Keratinocyte (primary cell): ENCODE data around the gene PTAR1. TPM values are rescaled to one million over a fixed set of nuclear protein-coding genes. Genes with fewer than 3 reads are reported as not detected.
"Not testable (repeated sequence)": the region's sequence is repeated elsewhere in the genome, so short reads cannot be mapped to it uniquely, and the experiment has no call there.

Experiments
- DNase-seq: peaks from one replicate; pipeline ENCODE4 v3.0.0-alpha.2; 2011; ENCODE audit warnings: low read depth, missing footprints, low spot score
- FAIRE-seq: peaks from 2 replicates; lab custom pipeline; 2011; peaks lifted over from hg19 to GRCh38; lab: Jason Lieb, UNC
- H2AFZ ChIP-seq: 2 replicates; pipeline ENCODE4 v1.6.0; 2012; ENCODE audit warnings: low read length, control low read depth, inconsistent platforms; ENCODE audit not compliant: control insufficient read depth
- H3K27ac ChIP-seq: 2 replicates; pipeline ENCODE4 v1.5.1; 2011; ENCODE audit warnings: low read length; ENCODE audit not compliant: control insufficient read depth, insufficient read depth
- H3K27me3 ChIP-seq: 3 replicates; pipeline ENCODE4 v1.6.0; 2011; ENCODE audit warnings: low read length; ENCODE audit not compliant: control insufficient read depth, insufficient read depth; ENCODE audit errors: extremely low read depth
- H3K36me3 ChIP-seq, 2 experiments: 2 replicates in 1 of 2; 3 replicates in 1 of 2; pipeline ENCODE4 v1.5.1; 2011; ENCODE audit warnings: low read length in 2 of 2, mild to moderate bottlenecking in 1 of 2; ENCODE audit not compliant: control insufficient read depth in 2 of 2, insufficient read depth in 2 of 2; ENCODE audit errors: extremely low read depth in 1 of 2
- H3K4me1 ChIP-seq: 3 replicates; pipeline ENCODE4 v1.5.1; 2011; ENCODE audit warnings: low read length; ENCODE audit not compliant: control insufficient read depth, insufficient read depth; ENCODE audit errors: extremely low read depth
- H3K4me2 ChIP-seq: 3 replicates; pipeline ENCODE4 v1.6.0; 2011; ENCODE audit warnings: low read depth, low read length; ENCODE audit not compliant: control insufficient read depth, insufficient read depth; ENCODE audit errors: extremely low read depth
- H3K4me3 ChIP-seq, 3 experiments: fragments of 200-600 bp in 1 of 3; sonication (generic) in 1 of 3; 2 replicates in 2 of 3; 3 replicates in 1 of 3; pipeline ENCODE4 v1.5.1; 2011 to 2016; ENCODE audit warnings: low read length in 3 of 3, mild to moderate bottlenecking in 3 of 3, control low read depth in 2 of 3, inconsistent platforms in 1 of 3, low read depth in 1 of 3, mixed read lengths in 1 of 3, mixed run types in 1 of 3, moderate library complexity in 1 of 3; ENCODE audit not compliant: control insufficient read depth in 2 of 3, insufficient read depth in 2 of 3; ENCODE audit errors: extremely low read depth in 1 of 3
- H3K79me2 ChIP-seq: 2 replicates; pipeline ENCODE4 v1.6.0; 2012; ENCODE audit warnings: low read length; ENCODE audit not compliant: control insufficient read depth, insufficient read depth
- H3K9ac ChIP-seq: 3 replicates; pipeline ENCODE4 v1.6.0; 2011; ENCODE audit warnings: low read length; ENCODE audit not compliant: control insufficient read depth, insufficient read depth; ENCODE audit errors: extremely low read depth
- H3K9me1 ChIP-seq: 3 replicates; pipeline ENCODE4 v1.6.0; 2011; ENCODE audit warnings: low read length; ENCODE audit not compliant: control insufficient read depth, insufficient read depth; ENCODE audit errors: extremely low read depth
- H3K9me3 ChIP-seq: 2 replicates; pipeline ENCODE4 v1.5.1; 2012; ENCODE audit warnings: low read depth, low read length; ENCODE audit not compliant: control insufficient read depth
- H4K20me1 ChIP-seq: 3 replicates; pipeline ENCODE4 v1.6.0; 2011; ENCODE audit warnings: low read length; ENCODE audit not compliant: control insufficient read depth, insufficient read depth; ENCODE audit errors: extremely low read depth
- EZH2 ChIP-seq: IDR thresholded peaks from one replicate; pipeline ENCODE4 v1.6.1; 2012; ENCODE audit warnings: inconsistent platforms, mild to moderate bottlenecking, low read length, moderate library complexity
- dilution Hi-C: fragments of 300-500 bp; cut with MboI; formaldehyde crosslinking; loops from one replicate; pipeline ENCODE4 v1.7.0; 2020; ENCODE audit warnings: low sequenced_read_pairs; ENCODE audit not compliant: extremely low pct_ligation_motif_present
- polyA plus RNA-seq, 5 experiments: library from polyadenylated mRNA; depleted of rRNA in 3 of 5; stranded (reverse) in 3 of 5; stranded (forward) in 1 of 5; unstranded in 1 of 5; fragments of >200 nt; gene quantifications; 1 replicate in 1 of 5; 2 replicates in 3 of 5; 3 replicates in 1 of 5; pipeline versions ENCODE4 v1.2.1 to v1.2.3, GENCODE V29; 2011 to 2012; ENCODE audit warnings: missing spikeins in 2 of 5, low read depth in 1 of 5, low replicate concordance in 1 of 5
- TF ChIP-seq, protein P1 (sequence below), 3 experiments: IDR thresholded peaks in 1 of 3; conservative IDR thresholded peaks in 1 of 3; optimal IDR thresholded peaks in 1 of 3; 2 replicates in 2 of 3; 3 replicates in 1 of 3; pipeline versions ENCODE3 to v1.5.1; 2011; ENCODE audit warnings: low read length in 3 of 3, mild to moderate bottlenecking in 3 of 3, moderate library complexity in 2 of 3, control low read depth in 1 of 3, inconsistent platforms in 1 of 3; ENCODE audit not compliant: insufficient read depth in 2 of 3; ENCODE audit errors: extremely low read depth in 1 of 3

PTAR1 gene
- polyA plus RNA-seq, 1 donor (not counting 4 experiments of a cell fraction or from before 2014, with no cell fraction given) = 15.5 TPM

DNA sequence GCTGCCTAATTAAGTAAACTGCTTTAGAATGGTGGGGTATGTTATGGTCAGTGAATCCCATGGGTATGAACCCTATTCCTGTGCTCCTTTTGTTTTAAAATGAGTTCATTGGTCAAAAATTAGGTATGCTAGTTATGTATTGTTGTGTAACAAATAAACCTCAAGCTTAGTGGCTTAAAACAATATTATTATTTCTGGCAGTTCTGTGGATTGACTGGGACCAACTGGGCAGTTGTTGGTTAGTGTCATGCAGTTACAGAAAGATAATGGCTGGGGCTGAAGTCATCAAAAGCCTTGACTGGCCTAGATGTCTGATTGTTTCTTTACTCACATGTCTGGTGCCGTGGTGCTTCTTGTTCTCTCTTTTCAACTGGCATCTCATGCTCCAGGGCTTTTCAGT, 8.9 kb upstream of the PTAR1 start:
- no peaks in the 10 kb centered on the region for H3K9me3 ChIP-seq
- H3K4me1 ChIP-seq = no peaks in the 10 kb centered on the region
- no peak overlapping the region for H3K4me3 ChIP-seq
- no peaks in the 10 kb centered on the region for H3K36me3 ChIP-seq
- DNase-seq (no peak), FAIRE-seq (no peak)
- no peak overlapping the region for H3K4me2 ChIP-seq
- dilution Hi-C loops = no loop called here
- no peak overlapping the region for H3K27ac ChIP-seq
- H3K27me3 ChIP-seq = no peaks in the 10 kb centered on the region
- no peaks in the 10 kb centered on the region for H4K20me1 ChIP-seq
- no peak overlapping the region for H3K9ac ChIP-seq
- no peak for TF ChIP-seq EZH2
- TF ChIP-seq, protein P1, sequence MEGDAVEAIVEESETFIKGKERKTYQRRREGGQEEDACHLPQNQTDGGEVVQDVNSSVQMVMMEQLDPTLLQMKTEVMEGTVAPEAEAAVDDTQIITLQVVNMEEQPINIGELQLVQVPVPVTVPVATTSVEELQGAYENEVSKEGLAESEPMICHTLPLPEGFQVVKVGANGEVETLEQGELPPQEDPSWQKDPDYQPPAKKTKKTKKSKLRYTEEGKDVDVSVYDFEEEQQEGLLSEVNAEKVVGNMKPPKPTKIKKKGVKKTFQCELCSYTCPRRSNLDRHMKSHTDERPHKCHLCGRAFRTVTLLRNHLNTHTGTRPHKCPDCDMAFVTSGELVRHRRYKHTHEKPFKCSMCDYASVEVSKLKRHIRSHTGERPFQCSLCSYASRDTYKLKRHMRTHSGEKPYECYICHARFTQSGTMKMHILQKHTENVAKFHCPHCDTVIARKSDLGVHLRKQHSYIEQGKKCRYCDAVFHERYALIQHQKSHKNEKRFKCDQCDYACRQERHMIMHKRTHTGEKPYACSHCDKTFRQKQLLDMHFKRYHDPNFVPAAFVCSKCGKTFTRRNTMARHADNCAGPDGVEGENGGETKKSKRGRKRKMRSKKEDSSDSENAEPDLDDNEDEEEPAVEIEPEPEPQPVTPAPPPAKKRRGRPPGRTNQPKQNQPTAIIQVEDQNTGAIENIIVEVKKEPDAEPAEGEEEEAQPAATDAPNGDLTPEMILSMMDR (optimal IDR thresholded peaks at IDR 0.05 in 1 of 3, IDR thresholded peaks at IDR 0.05 in 1 of 3, conservative IDR thresholded peaks at IDR 0.05 in 1 of 3; ENCODE audit: extremely low read depth in 1 of 3, insufficient read depth in 2 of 3, low read length in 3 of 3) = no peak
- H3K9me1 ChIP-seq = no peaks in the 10 kb centered on the region
- H2AFZ ChIP-seq = no peak overlapping the region
- H3K79me2 ChIP-seq = no peaks in the 10 kb centered on the region

DNA sequence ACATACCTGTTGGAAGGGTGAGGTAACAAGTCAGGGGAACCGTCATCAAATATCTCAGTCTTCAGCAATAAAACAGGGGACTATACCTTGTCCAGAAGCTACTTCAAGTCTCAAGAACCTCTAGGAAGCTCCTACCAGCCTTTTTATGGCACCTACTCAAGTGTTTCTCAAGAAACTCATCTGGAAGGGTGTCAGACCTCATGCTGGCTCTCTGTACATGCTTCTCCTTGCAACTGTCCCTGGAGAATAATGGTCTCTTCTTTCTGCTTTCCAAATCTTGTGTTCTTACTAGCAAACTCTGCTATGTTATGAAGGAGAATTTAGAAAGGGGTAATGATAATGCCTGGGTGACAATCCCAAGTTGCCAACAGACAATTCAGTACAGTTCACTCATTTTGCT, 8.3 kb upstream of the PTAR1 start:
- H3K9me1 ChIP-seq = no peaks in the 10 kb centered on the region
- no peak overlapping the region for H3K4me3 ChIP-seq
- no peaks in the 10 kb centered on the region for H3K79me2 ChIP-seq
- no peak overlapping the region for H3K27ac ChIP-seq
- no peaks in the 10 kb centered on the region for H4K20me1 ChIP-seq
- H3K4me2 ChIP-seq = no peak overlapping the region
- FAIRE-seq = no peak
- no peak overlapping the region for H3K9ac ChIP-seq
- H3K27me3 ChIP-seq = no peaks in the 10 kb centered on the region
- TF ChIP-seq, protein P1 (optimal IDR thresholded peaks at IDR 0.05 in 1 of 3, IDR thresholded peaks at IDR 0.05 in 1 of 3, conservative IDR thresholded peaks at IDR 0.05 in 1 of 3; ENCODE audit: extremely low read depth in 1 of 3, insufficient read depth in 2 of 3, low read length in 3 of 3) = no peak
- TF ChIP-seq EZH2 = no peak
- H3K4me1 ChIP-seq = no peaks in the 10 kb centered on the region
- DNase-seq = no peak
- dilution Hi-C loops = no loop called here
- no peak overlapping the region for H2AFZ ChIP-seq
- no peaks in the 10 kb centered on the region for H3K9me3 ChIP-seq
- H3K36me3 ChIP-seq = no peaks in the 10 kb centered on the region

DNA sequence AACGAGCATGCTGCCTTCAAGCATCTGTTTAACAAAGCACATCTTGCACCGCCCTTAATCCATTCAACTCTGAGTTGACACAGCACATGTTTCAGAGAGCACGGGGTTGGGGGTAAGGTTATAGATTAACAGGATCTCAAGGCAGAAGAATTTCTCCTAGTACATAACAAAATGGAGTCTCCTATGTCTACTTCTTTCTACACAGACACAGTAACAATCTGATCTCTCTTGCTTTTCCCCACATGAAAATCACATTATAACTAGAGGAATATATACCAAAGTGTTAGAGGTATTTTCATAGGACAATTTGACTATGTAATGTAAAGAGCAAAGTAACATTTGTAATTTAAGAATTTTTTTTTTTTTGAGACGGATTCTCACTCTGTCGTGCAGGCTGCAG, 4.1 kb upstream of the PTAR1 start:
- H3K4me1 ChIP-seq, H4K20me1 ChIP-seq, H3K27me3 ChIP-seq, H3K36me3 ChIP-seq, H3K4me3 ChIP-seq, H3K79me2 ChIP-seq, H2AFZ ChIP-seq, H3K9me1 ChIP-seq, DNase-seq, H3K27ac ChIP-seq, FAIRE-seq, dilution Hi-C loops, H3K9ac ChIP-seq, H3K9me3 ChIP-seq, H3K4me2 ChIP-seq: not testable (repeated sequence)
